SK-N-SH (cell line): ENCODE data around the gene ACCS. TPM values are rescaled to one million over a fixed set of nuclear protein-coding genes. Genes with fewer than 3 reads are reported as not detected.

ENCODE experiments used
- CTCF ChIA-PET: fragments of 300-600, 350-600 bp; formaldehyde crosslinking; extraction: SDS; loops from one replicate; lab custom pipeline; 2021; lab: Yijun Ruan, JAX
- POLR2A ChIA-PET: fragments of 350-600 bp; sonication (Branson Sonifier 250); formaldehyde crosslinking; extraction: SDS; loops from one replicate; lab custom pipeline; 2020; ENCODE audit warnings: antibody characterized with exemption, inconsistent platforms; lab: Yijun Ruan, JAX
- DNase-seq: peaks from one replicate; pipeline ENCODE4 v3.0.0; 2012
- H2AFZ ChIP-seq: fragments of 200-600 bp; sonication (generic); 2 replicates; pipeline ENCODE4 v1.8.1; 2016; ENCODE audit warnings: antibody characterized with exemption, mild to moderate bottlenecking, low read depth
- H3F3A ChIP-seq: fragments of 200-600 bp; sonication (generic); replicated peaks from 2 replicates; pipeline ENCODE3; 2016; ENCODE audit warnings: antibody characterized with exemption, mild to moderate bottlenecking; ENCODE audit not compliant: insufficient read depth
- H3K27ac ChIP-seq, 2 experiments: fragments of 200-500 bp in 1 of 2; fragments of 200-600 bp in 1 of 2; sonication (Bioruptor generic) in 1 of 2; sonication (generic), shearing (Covaris generic) in 1 of 2; 2 replicates each; pipeline versions ENCODE4 v1.5.1 to v1.6.1; 2014 to 2016; ENCODE audit warnings: low read depth in 2 of 2, inconsistent platforms in 1 of 2, low read length in 1 of 2, mild to moderate bottlenecking in 1 of 2, mixed read lengths in 1 of 2
- H3K27me3 ChIP-seq: fragments of 200-600 bp; sonication (generic), shearing (Covaris generic); 2 replicates; pipeline ENCODE4 v1.6.1; 2016; ENCODE audit warnings: mixed run types; ENCODE audit not compliant: insufficient read depth
- H3K36me3 ChIP-seq, 2 experiments: fragments of 200-500 bp in 1 of 2; fragments of 200-600 bp in 1 of 2; sonication (Bioruptor generic) in 1 of 2; sonication (generic) in 1 of 2; replicated peaks in 1 of 2; 2 replicates each; pipeline versions ENCODE3 to v1.5.1; 2014 to 2016; ENCODE audit warnings: low read length in 1 of 2, mild to moderate bottlenecking in 1 of 2; ENCODE audit not compliant: insufficient read depth in 2 of 2, control insufficient read depth in 1 of 2
- H3K4me1 ChIP-seq, 2 experiments: fragments of 200-500 bp in 1 of 2; fragments of 200-600 bp in 1 of 2; sonication (Bioruptor generic) in 1 of 2; sonication (generic), shearing (Covaris generic) in 1 of 2; 2 replicates each; pipeline versions ENCODE4 v1.5.1 to v1.6.1; 2014 to 2016; ENCODE audit warnings: low read depth in 1 of 2, low read length in 1 of 2, mixed run types in 1 of 2; ENCODE audit not compliant: insufficient read depth in 2 of 2, control insufficient read depth in 1 of 2
- H3K4me2 ChIP-seq: fragments of 200-600 bp; sonication (generic), shearing (Covaris generic); 2 replicates; pipeline ENCODE4 v1.6.1; 2017; ENCODE audit warnings: mixed run types
- H3K4me3 ChIP-seq, 2 experiments: fragments of 200-500 bp in 1 of 2; fragments of 200-600 bp in 1 of 2; sonication (Bioruptor generic) in 1 of 2; sonication (generic), shearing (Covaris generic) in 1 of 2; 2 replicates each; pipeline versions ENCODE4 v1.5.1 to v1.8.1; 2014 to 2016; ENCODE audit warnings: low read depth in 2 of 2, inconsistent platforms in 1 of 2, low read length in 1 of 2, mild to moderate bottlenecking in 1 of 2, mixed read lengths in 1 of 2, moderate library complexity in 1 of 2
- H3K79me2 ChIP-seq: fragments of 200-600 bp; sonication (generic); 2 replicates; pipeline ENCODE4 v1.8.1; 2017; ENCODE audit warnings: mild to moderate bottlenecking; ENCODE audit not compliant: insufficient read depth
- H3K9ac ChIP-seq: fragments of 200-600 bp; sonication (generic); 2 replicates; pipeline ENCODE4 v1.6.1; 2017; ENCODE audit warnings: mixed run types
- H3K9me2 ChIP-seq: fragments of 200-600 bp; sonication (generic); 2 replicates; pipeline ENCODE4 v1.6.1; 2017; ENCODE audit warnings: mixed run types
- H3K9me3 ChIP-seq: fragments of 200-600 bp; sonication (generic); 2 replicates; pipeline ENCODE4 v1.6.1; 2017; ENCODE audit warnings: mixed run types, mild to moderate bottlenecking, moderate library complexity
- H4K20me1 ChIP-seq: fragments of 200-600 bp; sonication (generic); 2 replicates; pipeline ENCODE4 v1.6.1; 2017; ENCODE audit warnings: mild to moderate bottlenecking, mixed run types; ENCODE audit not compliant: insufficient read depth
- EP300 ChIP-seq, 2 experiments: IDR thresholded peaks; 2 replicates each; pipeline versions ENCODE4 v1.4.0 to v1.6.1; 2012; ENCODE audit warnings: borderline replicate concordance in 1 of 2, low read depth in 1 of 2, low read length in 1 of 2
- EZH2phosphoT487 ChIP-seq: fragments of 200-600 bp; sonication (generic); IDR thresholded peaks from 2 replicates; pipeline ENCODE4 v1.6.1; 2017; ENCODE audit warnings: low read depth, mixed run types, mild to moderate bottlenecking, antibody characterized with exemption, moderate library complexity, borderline replicate concordance
- FOSL2 ChIP-seq: IDR thresholded peaks from 2 replicates; pipeline ENCODE4 v1.4.0; 2012; ENCODE audit warnings: low read depth, mild to moderate bottlenecking, moderate library complexity, borderline replicate concordance
- FOXM1 ChIP-seq: IDR thresholded peaks from 2 replicates; pipeline ENCODE4 v1.4.0; 2012; ENCODE audit warnings: low read depth, mild to moderate bottlenecking
- IRF3 ChIP-seq: fragments of 150-350 bp; IDR thresholded peaks from 2 replicates; pipeline ENCODE4 v1.6.1; 2016; ENCODE audit warnings: mild to moderate bottlenecking, low read depth, low read length
- MAX ChIP-seq: IDR thresholded peaks from 2 replicates; pipeline ENCODE4 v1.4.0; 2012; ENCODE audit warnings: low read depth
- MEF2A ChIP-seq: IDR thresholded peaks from 2 replicates; pipeline ENCODE4 v1.4.0; 2012; ENCODE audit warnings: low read depth, borderline replicate concordance
- MXI1 ChIP-seq: IDR thresholded peaks from 2 replicates; pipeline ENCODE4 v1.6.1; 2012; ENCODE audit warnings: mild to moderate bottlenecking, low read depth, low read length, improper control_type of control experiment
- RXRA ChIP-seq: IDR thresholded peaks from 2 replicates; pipeline ENCODE4 v1.4.0; 2012; ENCODE audit warnings: low read depth, mild to moderate bottlenecking, borderline replicate concordance
- SMC3 ChIP-seq: IDR thresholded peaks from 2 replicates; pipeline ENCODE4 v1.6.1; 2012; ENCODE audit warnings: low read depth, low read length, improper control_type of control experiment
- TAF1 ChIP-seq: IDR thresholded peaks from 2 replicates; pipeline ENCODE4 v1.6.1; 2012; ENCODE audit warnings: low read depth, mild to moderate bottlenecking, low read length, moderate library complexity, borderline replicate concordance
- YY1 ChIP-seq: IDR thresholded peaks from 2 replicates; pipeline ENCODE4 v1.4.0; 2012; ENCODE audit warnings: low read depth, mild to moderate bottlenecking
- ZBTB33 ChIP-seq: IDR thresholded peaks from 2 replicates; pipeline ENCODE4 v1.4.0; 2012; ENCODE audit warnings: low read depth, borderline replicate concordance
- WGBS: methylation state at CpG from one replicate; pipeline ENCODE4 v1.1.6; 2017; ENCODE audit warnings: low lambda C conversion rate; 5-methylcytosine and 5-hydroxymethylcytosine counted together
- polyA plus RNA-seq, 3 experiments: library from polyadenylated mRNA; depleted of rRNA; stranded (reverse); fragments of >200 nt; gene quantifications; 2 replicates each; pipeline ENCODE4 v1.2.3, GENCODE V29; 2012

The ACCS gene
- polyA plus RNA-seq, 1 of the 3 experiments (the other 2 are of a cell fraction): 28.5 TPM

- Histone ChIP-seq H3K9ac (no peak overlapping the region), H3K9me2 (no peaks in the 10 kb centered on the region), H2AFZ (no peak overlapping the region), H3K4me3 (no peak overlapping the region), H3K4me2 (no peak overlapping the region), H3K27ac (no peak overlapping the region; a peak in 1 of 4 replicates), H3K79me2 (no peaks in the 10 kb centered on the region), H4K20me1 (no peaks in the 10 kb centered on the region), H3K27me3 (no peaks in the 10 kb centered on the region), H3F3A (no peaks in the 10 kb centered on the region), H3K4me1 (peaks cover 9 to 12% of the 10 kb centered on the region in 2 experiments; a peak in 2 of 4 replicates), H3K9me3 (peaks cover 7% of the 10 kb centered on the region), H3K36me3 (no peaks in the 10 kb centered on the region)
- ChIA-PET CTCF (interaction anchor here (1.0 to 1.7 kb wide), 3 partner anchors 13 to 139 kb away, joined by 3 to 7 read pairs (median 4); partner anchors contain the start of gene EXT2), POLR2A (interaction anchor here (1.2 kb wide), 1 partner anchor 81 kb away, joined by 3 read pairs; no protein-coding TSS in a partner anchor)
- DNase-seq: no peak
- TF ChIP-seq EZH2phosphoT487 (no peak), SMC3 (no peak), TAF1 (no peak), MAX (no peak), EP300 (IDR thresholded peaks at IDR 0.05; ENCODE audit: borderline replicate concordance in 1 of 2, low read depth in 1 of 2, low read length in 1 of 2) (no peak), MEF2A (no peak)
- WGBS: 77% methylated on average over 1 of the region's 1 CpG
Observed at GRCh38 chr11:44028401-44028800, 37.7 kb upstream of the ACCS start.

GRCh38 chr11:44028816-44029506 lies 37.1 kb upstream of the ACCS start:
- H3K27ac ChIP-seq: no peak overlapping the region; a peak in 1 of 4 replicates
- H3K9me2 ChIP-seq: no peaks in the 10 kb centered on the region
- H3F3A ChIP-seq: no peaks in the 10 kb centered on the region
- H4K20me1 ChIP-seq: no peaks in the 10 kb centered on the region
- H3K4me2 ChIP-seq: no peak overlapping the region
- ChIA-PET POLR2A (no interaction called here), CTCF (interaction anchor here (1.0 kb wide), 1 partner anchor 66 kb away, joined by 3 read pairs; the partner anchor contains the start of gene EXT2)
- no peaks in the 10 kb centered on the region for H3K27me3 ChIP-seq
- peaks cover 7% of the 10 kb centered on the region for H3K9me3 ChIP-seq
- peaks cover 9 to 12% of the 10 kb centered on the region in 2 experiments; a peak in 2 of 4 replicates for H3K4me1 ChIP-seq
- DNase-seq: no peak
- no peak overlapping the region for H3K4me3 ChIP-seq
- TF ChIP-seq ZBTB33 (no peak), SMC3 (no peak), EZH2phosphoT487 (no peak), IRF3 (no peak), MXI1 (no peak), FOXM1 (no peak), FOSL2 (no peak), TAF1 (no peak), YY1 (no peak), MEF2A (no peak), RXRA (no peak)
- WGBS: 71% methylated on average over 3 of the region's 3 CpGs
- no peaks in the 10 kb centered on the region for H3K79me2 ChIP-seq
- no peak overlapping the region for H3K9ac ChIP-seq
- no peak overlapping the region for H2AFZ ChIP-seq
- H3K36me3 ChIP-seq: no peaks in the 10 kb centered on the region
